GM18873 (cell line): ENCODE measurements around the gene PRAMEF12.
"Not testable (repeated sequence)": the region's sequence is repeated elsewhere in the genome, so short reads cannot be mapped to it uniquely, and the experiment has no call there.

Experiments
- ATAC-seq: cut with Tn5 transposase; IDR thresholded peaks from one replicate; pipeline ENCODE4 v1.9.1; 2021; ENCODE audit warnings: mild to moderate bottlenecking, moderate library complexity, moderate number of reproducible peaks; ENCODE audit not compliant: unreplicated experiment, low FRiP score

The PRAMEF12 gene

DNA sequence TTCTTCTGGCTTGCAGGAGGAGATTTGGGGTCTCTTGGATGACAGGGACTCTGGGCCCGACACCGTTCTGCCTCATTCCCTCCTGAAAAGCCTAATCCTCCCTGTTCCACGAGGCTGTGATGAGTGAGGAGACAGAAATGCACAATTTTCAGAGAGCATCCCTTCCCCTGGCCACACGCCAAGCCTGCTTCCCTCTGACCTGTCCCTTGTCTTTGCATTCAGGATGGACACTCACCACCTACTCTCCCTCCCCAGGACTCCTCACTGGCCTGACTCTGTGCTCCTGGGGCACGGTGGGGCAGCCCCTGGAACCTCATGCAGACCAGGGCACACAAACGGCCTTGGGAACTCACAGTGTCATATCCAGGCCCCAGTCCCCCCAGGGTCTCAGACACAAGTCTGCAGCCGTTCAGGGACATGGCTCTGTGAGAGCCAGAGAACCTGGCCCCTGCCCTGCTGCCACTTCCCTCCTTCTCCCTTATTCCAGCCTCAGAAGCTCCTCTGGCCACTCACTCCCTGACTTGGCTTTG, 3.5 kb upstream of the PRAMEF12 start:
- no peak for ATAC-seq

GRCh38 chr1:12770620-12771019, 2.9 kb upstream of the PRAMEF12 start:
- ATAC-seq, result no peak

GRCh38 chr1:12771186-12771585, 2.4 kb upstream of the PRAMEF12 start:
- ATAC-seq, result no peak

DNA sequence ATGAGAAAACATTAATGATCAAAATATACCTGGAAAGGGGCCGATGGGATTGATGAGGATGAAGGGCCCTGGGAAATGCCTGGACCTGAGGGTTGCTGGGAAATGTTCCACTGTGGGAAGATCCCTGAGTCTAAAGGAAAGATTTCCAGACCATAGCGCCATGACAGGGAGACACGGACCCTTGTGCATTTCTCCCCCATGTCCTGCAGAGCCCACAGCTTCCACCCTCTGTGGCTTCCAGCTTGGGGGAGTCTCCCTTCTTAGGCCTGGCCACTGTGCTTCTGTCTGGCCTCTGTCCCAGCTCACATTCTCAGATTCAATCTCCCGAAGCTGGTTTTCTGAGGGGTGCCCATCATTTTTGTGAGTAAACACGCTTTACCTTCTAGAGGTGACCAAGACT, 1.0 kb upstream of the PRAMEF12 start:
- no peak for ATAC-seq

DNA sequence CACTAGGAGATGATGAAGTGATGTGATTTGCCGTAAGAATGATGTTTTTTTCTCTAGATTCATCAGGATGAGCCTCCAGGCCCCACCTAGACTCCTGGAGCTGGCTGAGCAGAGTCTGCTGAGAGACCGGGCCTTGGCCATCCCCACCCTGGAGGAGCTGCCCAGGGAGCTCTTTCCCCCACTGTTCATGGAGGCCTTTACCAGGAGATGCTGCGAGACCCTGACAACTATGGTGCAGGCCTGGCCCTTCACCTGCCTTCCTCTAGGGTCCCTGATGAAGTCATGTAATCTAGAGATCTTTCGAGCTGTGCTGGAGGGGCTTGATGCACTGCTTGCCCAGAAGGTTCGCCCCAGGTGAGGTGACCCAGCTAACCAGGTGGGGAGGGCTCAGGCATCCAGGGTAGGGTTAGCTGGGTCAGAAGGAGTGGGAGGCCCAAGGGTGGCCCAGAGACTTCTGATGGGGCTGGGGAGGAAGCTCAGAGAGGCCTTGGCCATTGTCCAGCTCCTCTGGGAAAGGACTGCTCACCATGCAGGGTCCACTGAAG, 1.3 kb downstream of the PRAMEF12 start:
- ATAC-seq, result no peak

DNA sequence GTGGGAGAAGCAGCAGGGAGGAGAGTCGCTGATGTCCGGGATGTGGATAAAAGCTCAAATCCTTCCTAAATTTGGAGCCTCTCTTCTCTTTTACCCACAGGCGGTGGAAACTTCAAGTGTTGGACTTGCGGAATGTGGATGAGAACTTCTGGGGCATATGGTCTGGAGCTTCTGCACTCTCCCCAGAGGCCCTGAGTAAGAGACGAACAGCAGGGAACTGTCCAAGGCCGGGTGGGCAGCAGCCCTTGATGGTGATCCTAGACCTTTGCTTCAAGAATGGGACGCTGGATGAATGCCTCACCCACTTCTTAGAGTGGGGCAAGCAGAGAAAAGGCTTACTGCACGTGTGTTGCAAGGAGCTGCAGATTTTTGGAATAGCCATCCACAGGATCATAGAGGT, 1.9 kb downstream of the PRAMEF12 start:
- no peak for ATAC-seq

DNA sequence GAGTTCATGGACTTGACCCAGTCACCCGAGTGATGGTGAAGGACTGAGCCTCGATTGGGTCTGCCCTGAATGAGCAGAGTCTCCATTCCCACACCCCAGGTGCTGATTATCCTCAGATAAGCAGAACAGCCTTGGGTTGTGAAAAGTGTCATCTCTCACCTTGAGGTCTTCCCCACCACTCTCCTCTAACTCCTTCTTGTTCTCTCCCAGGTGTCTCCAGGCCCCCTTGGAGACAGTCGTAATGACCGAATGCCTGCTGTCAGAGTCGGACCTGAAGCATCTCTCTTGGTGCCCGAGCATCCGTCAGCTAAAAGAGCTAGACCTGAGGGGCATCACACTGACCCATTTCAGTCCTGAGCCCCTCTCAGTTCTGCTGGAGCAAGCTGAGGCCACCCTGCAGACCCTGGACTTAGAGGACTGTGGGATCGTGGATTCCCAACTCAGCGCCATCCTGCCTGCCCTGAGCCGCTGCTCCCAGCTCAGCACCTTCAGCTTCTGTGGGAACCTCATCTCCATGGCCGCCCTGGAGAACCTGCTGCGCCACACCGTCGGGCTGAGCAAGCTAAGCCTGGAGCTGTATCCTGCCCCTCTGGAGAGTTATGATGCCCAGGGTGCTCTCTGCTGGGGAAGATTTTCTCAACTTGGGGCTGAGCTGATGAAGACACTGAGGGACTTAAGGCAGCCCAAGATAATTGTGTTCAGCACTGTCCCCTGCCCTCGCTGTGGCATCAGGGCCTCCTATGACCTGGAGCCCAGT, 3.4 kb downstream of the PRAMEF12 start:
- no peak for ATAC-seq

DNA sequence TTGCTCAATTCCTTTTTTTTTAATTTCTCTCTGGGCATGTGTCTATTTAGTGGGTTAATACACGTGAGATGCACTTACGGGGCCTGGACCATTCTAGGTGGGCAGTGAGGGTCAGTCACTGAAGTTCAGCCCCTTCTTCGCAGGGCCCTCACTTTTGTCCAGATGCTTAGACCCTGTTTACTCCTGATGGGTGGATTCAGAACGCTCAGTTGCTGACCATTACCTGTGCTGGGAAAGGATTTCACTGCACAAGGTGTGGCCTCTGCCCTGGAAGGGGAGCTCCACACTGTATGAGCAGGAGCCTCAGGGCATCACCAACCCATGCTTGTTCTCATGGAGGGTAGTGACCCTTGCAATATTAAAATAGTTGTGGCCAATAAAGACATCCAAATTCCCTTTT, 4.5 kb downstream of the PRAMEF12 start:
- no peak for ATAC-seq

- no peak for ATAC-seq
Observed at GRCh38 chr1:12778907-12779306, 5.4 kb downstream of the PRAMEF12 start.

DNA sequence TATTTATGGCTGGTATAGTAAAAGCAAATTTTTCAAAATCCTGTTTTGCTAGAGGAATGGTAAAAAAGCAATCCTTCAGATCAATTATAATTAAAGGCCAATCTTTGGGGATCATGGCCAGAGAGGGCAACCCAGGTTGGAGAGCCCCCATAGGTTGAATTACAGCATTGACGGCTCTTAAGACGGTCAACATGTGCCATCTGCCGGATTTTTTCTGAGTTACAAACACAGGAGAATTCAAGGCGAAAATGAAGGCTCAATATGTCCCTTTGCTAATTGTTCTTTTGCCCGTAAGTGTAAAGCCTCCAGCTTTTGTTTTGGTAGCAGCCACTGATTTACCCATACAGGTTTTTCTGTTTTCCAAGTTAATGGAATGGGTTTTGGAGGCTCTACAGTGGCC, 8.0 kb downstream of the PRAMEF12 start:
- ATAC-seq, result not testable (repeated sequence)

GRCh38 chr1:12783783-12784182, 10.2 kb downstream of the PRAMEF12 start:
- ATAC-seq, result not testable (repeated sequence)

DNA sequence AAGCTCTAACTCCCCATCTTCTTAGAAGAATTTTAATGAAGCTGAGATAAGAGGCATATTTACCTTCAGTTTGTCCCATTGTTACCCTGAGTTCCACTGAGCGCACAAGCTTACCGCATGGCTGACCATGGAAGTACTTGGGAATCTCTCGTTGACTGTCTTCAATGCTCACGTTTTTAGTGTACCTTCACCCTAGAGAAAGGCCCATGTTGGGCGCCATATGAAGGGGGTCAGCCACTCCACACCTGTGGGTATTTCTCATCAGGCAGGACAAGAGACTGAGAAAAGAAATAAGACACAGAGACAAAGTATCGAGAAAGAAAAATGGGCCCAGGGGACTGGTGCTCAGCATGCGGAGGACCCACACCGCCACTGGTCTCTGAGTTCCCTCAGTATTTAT, 11.2 kb downstream of the PRAMEF12 start:
- not testable (repeated sequence) for ATAC-seq

DNA sequence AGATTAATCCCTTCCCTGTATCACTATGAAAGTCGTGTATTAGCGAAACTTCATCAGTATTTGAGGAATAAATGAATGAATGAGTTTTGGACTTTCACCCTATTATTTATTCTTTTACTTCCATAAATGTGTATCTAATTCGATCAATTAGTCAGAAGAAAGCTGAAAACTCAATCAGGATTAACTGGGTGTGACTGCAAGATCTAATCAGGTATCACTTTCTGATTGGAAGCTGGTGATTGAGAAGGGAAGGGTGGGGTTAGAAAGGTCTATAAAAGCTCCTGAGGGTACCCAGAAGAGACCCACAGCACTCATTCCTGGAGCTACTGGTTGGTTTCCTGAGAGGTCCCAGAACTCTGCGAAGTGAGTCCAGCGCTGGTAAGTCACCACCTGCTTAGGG, 17.6 kb downstream of the PRAMEF12 start, which contains the start of gene PRAMEF1:
PRAMEF1 (plus strand) TSS at position 301 of the 400 bp plus-strand sequence. CDS start 1,831 bp downstream, outside the sequence.
- not testable (repeated sequence) for ATAC-seq

DNA sequence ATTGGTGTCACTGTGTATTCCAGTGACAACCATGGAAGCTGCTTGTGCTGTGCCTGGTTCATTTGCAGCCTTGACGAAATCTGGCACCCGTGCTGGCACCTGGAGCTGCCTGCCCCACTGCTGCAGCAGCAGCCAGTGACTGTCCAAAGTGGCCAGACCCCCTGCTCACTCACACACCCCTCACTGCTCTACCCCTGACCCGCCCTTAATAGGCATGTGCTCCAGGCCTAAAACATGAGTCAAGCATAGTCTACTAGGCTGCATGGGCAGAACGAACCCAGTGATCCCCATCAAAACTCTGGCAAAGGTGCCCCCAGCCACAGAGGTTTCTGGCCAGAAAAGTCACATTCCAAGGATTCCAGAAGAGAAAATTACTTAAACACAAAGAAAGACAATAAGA, 25.4 kb downstream of the PRAMEF12 start:
- no peak for ATAC-seq

- ATAC-seq, result no peak
Observed at GRCh38 chr1:12799730-12800129, 26.2 kb downstream of the PRAMEF12 start.

DNA sequence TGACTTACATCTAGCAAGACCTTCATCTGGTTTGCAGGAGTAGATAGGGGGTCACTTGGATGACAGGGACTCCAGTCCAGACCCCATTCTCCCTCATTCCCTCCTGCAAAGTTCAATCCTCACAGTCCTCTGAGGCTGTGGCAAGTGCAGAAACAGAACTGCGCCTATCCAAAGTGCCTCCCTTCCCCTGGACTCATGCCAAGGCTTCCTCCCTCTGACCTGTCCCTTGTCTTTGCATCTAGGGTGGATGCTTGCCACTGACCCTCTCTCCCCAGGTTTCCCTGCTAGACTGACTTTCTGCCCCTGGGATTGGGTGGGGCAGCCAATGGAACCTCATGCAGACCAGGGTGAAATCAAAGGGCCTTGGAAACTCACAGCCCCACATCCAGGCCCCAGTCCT, 36.4 kb downstream of the PRAMEF12 start:
- no peak for ATAC-seq

- no peak for ATAC-seq
Observed at GRCh38 chr1:12810691-12811408, 37.3 kb downstream of the PRAMEF12 start.

DNA sequence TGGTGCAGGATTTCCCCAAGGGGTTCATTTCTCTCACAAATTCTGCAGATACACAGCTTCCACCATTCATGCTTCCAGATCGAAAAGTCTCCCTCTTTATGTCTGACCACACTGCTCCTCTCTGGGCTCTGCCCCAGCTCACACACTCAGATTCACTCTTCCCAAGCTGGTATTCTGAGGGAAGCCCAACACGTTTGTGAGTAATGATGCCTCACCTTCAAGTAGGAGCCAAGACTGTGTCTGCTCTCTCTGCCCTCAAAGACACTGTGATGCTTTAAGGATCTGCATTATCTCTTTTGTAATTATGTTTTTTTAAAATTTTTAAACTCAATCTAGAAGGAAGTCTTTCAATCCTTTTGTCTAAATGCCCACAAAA, 37.9 kb downstream of the PRAMEF12 start:
- no peak for ATAC-seq

DNA sequence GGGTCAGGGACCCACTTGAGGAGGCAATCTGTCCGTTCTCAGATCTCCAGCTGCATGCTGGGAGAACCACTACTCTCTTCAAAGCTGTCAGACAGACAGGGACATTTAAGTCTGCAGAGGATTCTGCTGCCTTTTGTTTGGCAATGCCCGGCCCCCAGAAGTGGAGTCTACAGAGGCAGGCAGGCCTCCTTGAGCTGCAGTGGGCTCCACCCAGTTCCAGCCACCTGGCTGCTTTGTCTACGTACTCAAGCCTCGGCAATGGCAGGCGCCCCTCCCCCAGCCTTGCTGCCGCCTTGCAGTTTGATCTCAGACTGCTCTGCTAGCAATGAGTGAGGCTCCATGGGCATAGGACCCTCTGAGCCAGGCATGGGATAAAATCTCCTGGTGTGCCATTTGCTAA, 45.5 kb downstream of the PRAMEF12 start:
- ATAC-seq, result not testable (repeated sequence)
